ENCODE data around the gene NCAPD3. TPM values are rescaled to one million over a fixed set of nuclear protein-coding genes. Genes with fewer than 3 reads are reported as not detected.
A peak's percentile ranks its signal among the peaks of the same experiment; 100 is the strongest.

NCAPD3 gene
- total RNA-seq, 1 donor: 9.4 TPM

DNA sequence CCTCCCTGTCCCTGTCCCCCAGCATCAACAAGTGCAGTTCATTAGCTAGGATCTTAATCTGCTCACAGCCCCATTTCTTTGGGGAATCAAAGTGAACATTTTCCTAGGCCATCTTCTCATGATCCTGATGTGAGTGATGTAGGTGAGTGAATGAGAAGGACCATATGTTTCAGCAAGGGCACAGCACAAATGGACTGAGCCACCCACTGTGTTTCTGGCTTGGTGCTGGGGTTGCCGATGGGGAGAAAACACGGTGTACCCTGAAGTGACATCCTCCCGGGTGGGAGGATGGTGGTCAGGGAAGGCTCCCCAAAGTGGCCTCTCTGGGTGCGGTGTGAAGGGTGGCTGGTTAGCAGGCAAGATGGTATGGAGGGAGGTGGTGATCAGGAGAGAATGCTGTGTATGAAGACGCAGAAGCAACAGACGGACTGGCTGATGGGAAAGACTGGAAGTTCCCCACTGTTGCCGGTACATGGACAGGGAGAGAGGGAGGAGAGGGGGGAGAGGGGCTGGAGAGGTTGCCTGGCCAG is 82.7 kb downstream of the NCAPD3 start:
- Histone ChIP-seq H4K20me1 (ENCODE audit: insufficient read depth, low read length) (peaks cover 6% of the 10 kb centered on the region), H3K4me2 (ENCODE audit: insufficient read depth, low read length) (no peak overlapping the region), H3K9me3 (ENCODE audit: low read depth, low read length) (no peaks in the 10 kb centered on the region), H3K79me2 (ENCODE audit: insufficient read depth, low read length) (no peaks in the 10 kb centered on the region), H3K27ac (ENCODE audit: low read depth, low read length) (no peak overlapping the region), H3K36me3 (ENCODE audit: insufficient read depth, low read length) (no peaks in the 10 kb centered on the region), H2AFZ (ENCODE audit: low read length) (no peak overlapping the region), H3K4me3 (ENCODE audit: insufficient read depth, low read length) (no peak overlapping the region), H3K27me3 (ENCODE audit: insufficient read depth, low read length) (no peaks in the 10 kb centered on the region), H3K4me1 (ENCODE audit: insufficient read depth, low read length) (peaks cover 8% of the 10 kb centered on the region)
- TF ChIP-seq, protein P1, sequence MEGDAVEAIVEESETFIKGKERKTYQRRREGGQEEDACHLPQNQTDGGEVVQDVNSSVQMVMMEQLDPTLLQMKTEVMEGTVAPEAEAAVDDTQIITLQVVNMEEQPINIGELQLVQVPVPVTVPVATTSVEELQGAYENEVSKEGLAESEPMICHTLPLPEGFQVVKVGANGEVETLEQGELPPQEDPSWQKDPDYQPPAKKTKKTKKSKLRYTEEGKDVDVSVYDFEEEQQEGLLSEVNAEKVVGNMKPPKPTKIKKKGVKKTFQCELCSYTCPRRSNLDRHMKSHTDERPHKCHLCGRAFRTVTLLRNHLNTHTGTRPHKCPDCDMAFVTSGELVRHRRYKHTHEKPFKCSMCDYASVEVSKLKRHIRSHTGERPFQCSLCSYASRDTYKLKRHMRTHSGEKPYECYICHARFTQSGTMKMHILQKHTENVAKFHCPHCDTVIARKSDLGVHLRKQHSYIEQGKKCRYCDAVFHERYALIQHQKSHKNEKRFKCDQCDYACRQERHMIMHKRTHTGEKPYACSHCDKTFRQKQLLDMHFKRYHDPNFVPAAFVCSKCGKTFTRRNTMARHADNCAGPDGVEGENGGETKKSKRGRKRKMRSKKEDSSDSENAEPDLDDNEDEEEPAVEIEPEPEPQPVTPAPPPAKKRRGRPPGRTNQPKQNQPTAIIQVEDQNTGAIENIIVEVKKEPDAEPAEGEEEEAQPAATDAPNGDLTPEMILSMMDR (IDR thresholded peaks at IDR 0.05; ENCODE audit: extremely low read depth, low read depth, low read length): no peak
- no peak for DNase-seq (ENCODE audit: insufficient read length, low spot score, missing footprints)

DNA sequence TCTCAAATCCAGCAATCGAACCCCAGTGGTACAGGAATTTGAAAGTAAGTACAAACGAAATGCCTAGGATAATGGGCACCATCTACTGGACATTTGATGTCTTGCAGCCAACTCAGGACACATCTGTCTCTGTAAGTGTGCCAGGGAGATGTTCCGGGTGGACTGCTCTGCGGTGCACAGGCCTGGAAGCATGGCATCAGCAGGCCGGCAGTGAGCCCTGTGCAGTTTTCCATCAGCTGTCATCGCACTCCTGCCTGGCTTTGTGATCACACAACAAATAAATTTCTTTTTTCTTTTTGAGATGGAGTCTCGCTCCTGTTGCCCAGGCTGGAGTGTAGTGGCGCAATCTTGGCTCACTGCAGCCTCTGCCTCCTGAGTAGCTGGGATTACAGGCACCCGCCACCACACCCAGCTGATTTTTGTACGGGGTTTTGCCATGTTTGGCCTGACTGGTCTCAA is 83.9 kb downstream of the NCAPD3 start:
- Histone ChIP-seq H3K4me1 (ENCODE audit: insufficient read depth, low read length) (peaks cover 8% of the 10 kb centered on the region), H3K4me3 (ENCODE audit: insufficient read depth, low read length) (peak overlapping the region; percentile 43), H3K4me2 (ENCODE audit: insufficient read depth, low read length) (peak overlapping the region; percentile 75), H3K79me2 (ENCODE audit: insufficient read depth, low read length) (no peaks in the 10 kb centered on the region), H3K36me3 (ENCODE audit: insufficient read depth, low read length) (no peaks in the 10 kb centered on the region), H3K27ac (ENCODE audit: low read depth, low read length) (no peak overlapping the region), H2AFZ (ENCODE audit: low read length) (peak overlapping the region; percentile 64), H3K9me3 (ENCODE audit: low read depth, low read length) (no peaks in the 10 kb centered on the region), H3K27me3 (ENCODE audit: insufficient read depth, low read length) (no peaks in the 10 kb centered on the region), H4K20me1 (ENCODE audit: insufficient read depth, low read length) (peaks cover 6% of the 10 kb centered on the region)
- TF ChIP-seq, protein P1 (IDR thresholded peaks at IDR 0.05; ENCODE audit: extremely low read depth, low read depth, low read length): peak; percentile 87
- DNase-seq (ENCODE audit: insufficient read length, low spot score, missing footprints): peak; percentile 86

DNA sequence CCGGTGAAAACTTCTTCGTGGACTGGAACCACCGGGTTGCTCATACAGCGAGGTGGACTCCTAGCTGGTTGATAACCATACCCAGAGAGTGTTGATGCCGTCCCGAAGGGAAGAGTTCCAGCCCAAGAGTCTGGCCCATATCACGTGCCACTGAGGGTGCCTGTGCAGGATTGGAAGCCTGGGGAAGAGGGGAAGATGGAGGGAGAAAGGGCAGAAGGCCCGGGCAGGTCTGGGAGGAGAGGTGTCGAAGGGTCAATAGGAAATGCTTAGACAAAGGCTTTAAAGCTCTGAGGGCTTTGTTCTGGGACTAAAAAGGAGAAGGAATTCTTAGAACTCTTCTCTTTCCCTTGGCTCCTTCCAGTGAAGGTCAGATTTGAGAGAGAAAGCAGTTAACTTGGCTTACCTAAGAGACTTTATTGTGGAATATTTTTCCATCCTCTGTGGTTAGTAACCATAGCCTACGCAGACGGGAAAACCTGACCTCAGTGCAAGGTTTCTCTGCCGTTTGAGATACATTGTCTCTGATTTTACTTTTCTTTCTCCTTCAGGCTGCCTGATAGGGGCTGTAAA is 84.4 kb downstream of the NCAPD3 start:
- Histone ChIP-seq H3K9me3 (ENCODE audit: low read depth, low read length) (no peaks in the 10 kb centered on the region), H3K4me3 (ENCODE audit: insufficient read depth, low read length) (peak overlapping the region; percentile 43), H3K79me2 (ENCODE audit: insufficient read depth, low read length) (no peaks in the 10 kb centered on the region), H3K36me3 (ENCODE audit: insufficient read depth, low read length) (no peaks in the 10 kb centered on the region), H3K27me3 (ENCODE audit: insufficient read depth, low read length) (no peaks in the 10 kb centered on the region), H3K4me2 (ENCODE audit: insufficient read depth, low read length) (peak overlapping the region; percentile 75), H3K4me1 (ENCODE audit: insufficient read depth, low read length) (peaks cover 8% of the 10 kb centered on the region), H4K20me1 (ENCODE audit: insufficient read depth, low read length) (peaks cover 6% of the 10 kb centered on the region), H3K27ac (ENCODE audit: low read depth, low read length) (no peak overlapping the region), H2AFZ (ENCODE audit: low read length) (peak overlapping the region; percentile 64)
- TF ChIP-seq, protein P1 (IDR thresholded peaks at IDR 0.05; ENCODE audit: extremely low read depth, low read depth, low read length): no peak
- DNase-seq (ENCODE audit: insufficient read length, low spot score, missing footprints): no peak

DNA sequence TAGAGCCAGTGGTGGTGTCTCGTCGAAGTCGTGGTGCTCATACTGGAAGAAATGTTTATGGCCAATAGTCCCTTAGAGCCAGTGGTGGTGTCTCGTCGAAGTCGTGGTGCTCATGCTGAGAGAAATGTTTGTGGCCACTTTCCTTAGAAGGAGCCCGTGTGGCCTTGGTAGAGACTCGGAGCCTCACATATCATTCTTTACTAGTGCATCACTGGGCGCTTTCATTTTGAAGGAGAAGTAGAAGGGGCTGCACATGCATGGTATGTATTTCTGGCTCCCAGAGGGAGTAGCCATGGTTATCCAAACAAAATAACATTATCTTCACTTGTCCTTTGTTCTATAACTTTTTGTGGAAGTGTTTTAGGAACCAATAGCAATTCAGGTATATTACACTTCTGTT is 85.4 kb downstream of the NCAPD3 start:
- H3K27me3 ChIP-seq (ENCODE audit: insufficient read depth, low read length): no peaks in the 10 kb centered on the region
- peaks cover 8% of the 10 kb centered on the region for H3K4me1 ChIP-seq (ENCODE audit: insufficient read depth, low read length)
- DNase-seq (ENCODE audit: insufficient read length, low spot score, missing footprints): no peak
- H3K4me3 ChIP-seq (ENCODE audit: insufficient read depth, low read length): no peak overlapping the region
- H3K9me3 ChIP-seq (ENCODE audit: low read depth, low read length): no peaks in the 10 kb centered on the region
- H3K27ac ChIP-seq (ENCODE audit: low read depth, low read length): no peak overlapping the region
- TF ChIP-seq, protein P1 (IDR thresholded peaks at IDR 0.05; ENCODE audit: extremely low read depth, low read depth, low read length): no peak
- no peaks in the 10 kb centered on the region for H3K79me2 ChIP-seq (ENCODE audit: insufficient read depth, low read length)
- H4K20me1 ChIP-seq (ENCODE audit: insufficient read depth, low read length): peaks cover 6% of the 10 kb centered on the region
- no peaks in the 10 kb centered on the region for H3K36me3 ChIP-seq (ENCODE audit: insufficient read depth, low read length)
- H3K4me2 ChIP-seq (ENCODE audit: insufficient read depth, low read length): no peak overlapping the region
- H2AFZ ChIP-seq (ENCODE audit: low read length): no peak overlapping the region
